Measurements from ENCODE around the gene CRYBG1. TPM values are rescaled to one million over a fixed set of nuclear protein-coding genes. Genes with fewer than 3 reads are reported as not detected.

Gene CRYBG1
- polyA plus RNA-seq, 1 experiment = 1.9 TPM

DNA sequence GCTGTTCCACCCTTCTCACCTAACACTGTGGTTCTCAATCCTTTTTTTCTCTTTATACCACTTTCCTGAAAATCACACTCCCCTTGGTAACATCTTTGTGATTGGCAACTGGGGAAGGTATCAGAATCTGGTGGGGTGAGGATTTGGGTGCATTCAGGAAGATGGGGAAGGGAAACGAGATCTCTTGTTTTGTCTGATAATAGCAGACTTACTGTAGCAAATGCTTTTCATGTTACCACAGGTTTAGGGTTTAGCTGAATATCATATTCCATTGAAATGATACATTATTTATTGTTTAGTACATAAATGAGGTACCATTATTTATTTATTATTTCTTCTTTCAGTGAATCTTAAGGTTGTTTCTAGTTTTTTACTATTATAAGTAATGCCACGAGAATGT, 168.0 kb downstream of the CRYBG1 start:
- no peak overlapping the region for H3K4me3 ChIP-seq (ENCODE audit: low read depth, low read length)
- CTCF ChIA-PET = no interaction called here

DNA sequence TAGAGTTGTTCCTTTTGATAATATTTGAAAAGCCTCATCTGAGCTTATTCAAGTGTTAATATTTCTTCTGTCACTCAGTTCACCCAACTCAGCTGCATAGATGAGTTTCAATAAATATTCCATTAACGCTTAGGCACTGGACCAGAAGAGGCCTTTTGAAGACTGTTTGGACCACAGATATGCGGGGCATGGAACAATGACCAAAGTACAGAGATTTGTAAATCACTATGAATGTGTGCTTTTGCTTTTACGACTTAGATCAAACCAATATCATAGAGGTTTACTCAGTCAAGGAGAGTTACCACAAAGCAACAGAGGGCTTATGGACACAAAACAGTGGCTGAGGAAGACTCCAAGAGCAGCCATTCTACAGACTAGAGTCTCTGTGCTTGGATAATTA, 168.9 kb downstream of the CRYBG1 start:
- Histone ChIP-seq H3K27me3 (ENCODE audit: control insufficient read depth, insufficient read depth, low read length) (no peaks in the 10 kb centered on the region), H3K4me3 (ENCODE audit: low read depth, low read length) (no peak overlapping the region), H3K9me3 (ENCODE audit: control insufficient read depth, insufficient read depth, low read length) (no peaks in the 10 kb centered on the region), H3K27ac (ENCODE audit: low read depth, low read length) (no peak overlapping the region)
- ChIA-PET CTCF (no interaction called here), POLR2A (no interaction called here)
- TF ChIP-seq, protein P1, sequence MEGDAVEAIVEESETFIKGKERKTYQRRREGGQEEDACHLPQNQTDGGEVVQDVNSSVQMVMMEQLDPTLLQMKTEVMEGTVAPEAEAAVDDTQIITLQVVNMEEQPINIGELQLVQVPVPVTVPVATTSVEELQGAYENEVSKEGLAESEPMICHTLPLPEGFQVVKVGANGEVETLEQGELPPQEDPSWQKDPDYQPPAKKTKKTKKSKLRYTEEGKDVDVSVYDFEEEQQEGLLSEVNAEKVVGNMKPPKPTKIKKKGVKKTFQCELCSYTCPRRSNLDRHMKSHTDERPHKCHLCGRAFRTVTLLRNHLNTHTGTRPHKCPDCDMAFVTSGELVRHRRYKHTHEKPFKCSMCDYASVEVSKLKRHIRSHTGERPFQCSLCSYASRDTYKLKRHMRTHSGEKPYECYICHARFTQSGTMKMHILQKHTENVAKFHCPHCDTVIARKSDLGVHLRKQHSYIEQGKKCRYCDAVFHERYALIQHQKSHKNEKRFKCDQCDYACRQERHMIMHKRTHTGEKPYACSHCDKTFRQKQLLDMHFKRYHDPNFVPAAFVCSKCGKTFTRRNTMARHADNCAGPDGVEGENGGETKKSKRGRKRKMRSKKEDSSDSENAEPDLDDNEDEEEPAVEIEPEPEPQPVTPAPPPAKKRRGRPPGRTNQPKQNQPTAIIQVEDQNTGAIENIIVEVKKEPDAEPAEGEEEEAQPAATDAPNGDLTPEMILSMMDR (IDR thresholded peaks at IDR 0.05; ENCODE audit: low read depth, low read length) = no peak
- no peak for DNase-seq (ENCODE audit: low read depth, low spot score)

More for the DNA sequence above, 168.0 kb downstream of the CRYBG1 start:
- POLR2A ChIA-PET = no interaction called here
- Histone ChIP-seq H3K27ac (ENCODE audit: low read depth, low read length) (no peak overlapping the region), H3K27me3 (ENCODE audit: control insufficient read depth, insufficient read depth, low read length) (no peaks in the 10 kb centered on the region), H3K9me3 (ENCODE audit: control insufficient read depth, insufficient read depth, low read length) (no peaks in the 10 kb centered on the region)
- TF ChIP-seq, protein P1 (IDR thresholded peaks at IDR 0.05; ENCODE audit: low read depth, low read length) = no peak
- no peak for DNase-seq (ENCODE audit: low read depth, low spot score)

DNA sequence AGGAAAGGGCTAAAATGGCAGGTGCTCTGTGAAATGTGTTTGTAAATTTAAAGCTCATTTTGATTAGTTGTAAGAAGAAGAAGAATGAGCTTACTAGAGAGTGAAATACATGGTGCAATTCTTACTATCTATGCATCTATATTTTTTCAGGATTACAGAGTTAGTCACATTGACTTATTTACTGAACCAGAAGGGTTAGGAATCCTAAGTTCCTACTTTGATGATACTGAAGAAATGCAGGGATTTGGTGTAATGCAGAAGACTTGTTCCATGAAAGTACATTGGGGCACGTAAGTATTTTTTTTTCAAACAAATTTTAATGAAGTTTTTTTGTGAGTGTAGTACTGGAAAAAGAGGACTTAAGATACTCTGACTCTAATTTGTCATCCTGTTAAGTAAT, 169.5 kb downstream of the CRYBG1 start:
- Histone ChIP-seq H3K27ac (ENCODE audit: low read depth, low read length) (no peak overlapping the region), H3K4me3 (ENCODE audit: low read depth, low read length) (no peak overlapping the region), H3K9me3 (ENCODE audit: control insufficient read depth, insufficient read depth, low read length) (no peaks in the 10 kb centered on the region), H3K27me3 (ENCODE audit: control insufficient read depth, insufficient read depth, low read length) (no peaks in the 10 kb centered on the region)
- TF ChIP-seq, protein P1 (IDR thresholded peaks at IDR 0.05; ENCODE audit: low read depth, low read length) = no peak
- DNase-seq (ENCODE audit: low read depth, low spot score) = no peak
- ChIA-PET CTCF (interaction anchor here (0.6 kb wide), 1 partner anchor 27 kb away, joined by 4 read pairs; no protein-coding TSS in a partner anchor), POLR2A (no interaction called here)

DNA sequence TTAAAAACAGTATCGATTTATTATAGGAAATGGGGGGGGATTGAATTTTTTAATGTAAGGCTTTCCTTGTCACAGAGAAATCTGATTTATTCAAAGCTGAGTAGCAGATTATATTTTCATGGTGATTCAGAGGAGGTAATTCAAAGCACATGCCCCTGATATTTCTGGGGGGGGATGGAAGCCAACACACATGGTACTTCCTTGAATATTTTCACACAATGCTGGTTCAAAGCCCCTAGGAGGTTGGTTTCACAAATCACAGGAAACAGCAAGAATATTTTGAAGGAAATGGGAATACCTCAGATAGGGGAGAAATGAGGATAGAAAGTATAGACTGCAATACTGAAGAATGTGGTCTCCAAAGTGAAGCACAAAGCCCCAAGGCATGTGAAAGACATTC, 170.0 kb downstream of the CRYBG1 start:
- ChIA-PET POLR2A (no interaction called here), CTCF (interaction anchor here (0.6 kb wide), 1 partner anchor 26 kb away, joined by 4 read pairs; no protein-coding TSS in a partner anchor)
- H3K27me3 ChIP-seq (ENCODE audit: control insufficient read depth, insufficient read depth, low read length) = no peaks in the 10 kb centered on the region
- H3K9me3 ChIP-seq (ENCODE audit: control insufficient read depth, insufficient read depth, low read length) = no peaks in the 10 kb centered on the region
- no peak for DNase-seq (ENCODE audit: low read depth, low spot score)
- TF ChIP-seq, protein P1 (IDR thresholded peaks at IDR 0.05; ENCODE audit: low read depth, low read length) = no peak
- no peak overlapping the region for H3K27ac ChIP-seq (ENCODE audit: low read depth, low read length)
- H3K4me3 ChIP-seq (ENCODE audit: low read depth, low read length) = no peak overlapping the region

DNA sequence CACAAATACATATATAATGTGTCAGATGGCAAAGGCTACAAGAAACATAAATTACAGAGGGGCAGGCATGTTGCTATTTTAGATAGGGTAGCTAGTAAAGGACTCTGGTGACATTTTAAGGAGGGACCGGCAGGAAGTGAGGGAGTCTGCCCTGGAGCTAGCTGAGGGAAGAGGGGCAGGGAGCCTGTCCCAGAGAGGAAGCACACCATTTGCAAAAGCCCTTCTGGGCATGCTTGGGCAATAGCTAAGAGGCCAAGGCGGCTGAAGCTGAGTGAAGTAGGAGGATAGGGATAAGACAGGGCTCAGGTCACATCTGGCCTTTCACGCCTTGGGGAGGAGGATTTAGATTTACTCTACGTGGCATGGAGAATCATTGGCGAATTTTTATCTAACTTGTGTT, 172.5 kb downstream of the CRYBG1 start:
- CTCF ChIA-PET = no interaction called here
- TF ChIP-seq, protein P1 (IDR thresholded peaks at IDR 0.05; ENCODE audit: low read depth, low read length) = no peak
- no peaks in the 10 kb centered on the region for H3K9me3 ChIP-seq (ENCODE audit: control insufficient read depth, insufficient read depth, low read length)
- no peak overlapping the region for H3K4me3 ChIP-seq (ENCODE audit: low read depth, low read length)
- POLR2A ChIA-PET = no interaction called here
- H3K27ac ChIP-seq (ENCODE audit: low read depth, low read length) = no peak overlapping the region
- DNase-seq (ENCODE audit: low read depth, low spot score) = no peak
- H3K27me3 ChIP-seq (ENCODE audit: control insufficient read depth, insufficient read depth, low read length) = no peaks in the 10 kb centered on the region
